Measurements from ENCODE around the gene TBX19. TPM values are rescaled to one million over a fixed set of nuclear protein-coding genes. Genes with fewer than 3 reads are reported as not detected.
A peak's percentile ranks its signal among the peaks of the same experiment; 100 is the strongest.

TBX19 gene
- total and polyA plus RNA-seq, 2 of the 4 experiments (the other 2 are of a cell fraction), result 0.18 to 0.89 TPM

DNA sequence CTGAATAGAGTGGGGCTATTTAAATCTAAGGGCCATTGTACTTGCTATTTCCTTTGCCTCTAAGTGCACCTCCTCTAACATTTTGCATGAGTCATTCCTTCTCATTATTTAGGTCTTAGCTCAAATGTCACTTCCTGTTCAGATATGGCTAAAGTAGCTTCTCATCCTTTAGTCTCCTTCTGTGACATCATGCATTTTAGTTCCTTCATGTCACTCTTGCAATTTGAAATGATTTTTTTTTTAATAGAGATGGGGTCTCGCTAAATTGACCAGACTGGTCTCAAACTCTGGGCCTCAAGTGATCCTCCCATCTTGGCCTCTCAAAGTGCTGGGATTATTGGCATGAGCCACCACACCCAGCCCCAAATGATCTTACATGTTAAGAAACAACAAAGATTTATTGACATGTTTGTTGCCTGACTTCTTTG lies 6.6 kb downstream of the TBX19 start:
- ATAC-seq (ENCODE audit: low read depth), result peak; percentile 59
- Histone ChIP-seq H3K9ac (ENCODE audit: low read depth, low read length) (no peak overlapping the region), H3K4me1 (ENCODE audit: control insufficient read depth, insufficient read depth, low read length) (peaks cover 2% of the 10 kb centered on the region; the same call in 1 of the 2 replicates), H2AFZ (replicated peaks; ENCODE audit: low read length, poor library complexity) (no peak overlapping the region), H4K20me1 (ENCODE audit: insufficient read depth, low read length) (no peaks in the 10 kb centered on the region), H2AK9ac (replicated peaks; ENCODE audit: low read depth, low read length, poor library complexity) (no peak overlapping the region), H4K5ac (ENCODE audit: low read depth, low read length) (no peak overlapping the region), H3K79me1 (ENCODE audit: low read depth in 1 of 2, low read length in 2 of 2) (no peaks in the 10 kb centered on the region), H2BK20ac (ENCODE audit: low read depth, low read length) (no peak overlapping the region), H3K4ac (ENCODE audit: low read depth, low read length) (no peak overlapping the region), H3K4me3 (ENCODE audit: insufficient read depth, low read depth, low read length) (no peak overlapping the region), H2AK5ac (ENCODE audit: low read depth, low read length) (no peak overlapping the region), H3K27me3 (ENCODE audit: control insufficient read depth, insufficient read depth, low read length) (no peaks in the 10 kb centered on the region), H2BK15ac (ENCODE audit: low read depth, low read length) (no peak overlapping the region), H3K14ac (replicated peaks; ENCODE audit: low read depth, low read length) (no peak overlapping the region), H3K4me2 (ENCODE audit: low read depth, low read length) (no peak overlapping the region), H3K23ac (ENCODE audit: low read depth, low read length) (no peak overlapping the region), H3K9me3 (ENCODE audit: control insufficient read depth, insufficient read depth, low read length) (no peaks in the 10 kb centered on the region), H3K18ac (ENCODE audit: low read depth, low read length) (no peak overlapping the region), H2BK5ac (ENCODE audit: low read depth, low read length, poor library complexity, severe bottlenecking) (no peak overlapping the region), H3K56ac (ENCODE audit: extremely low read depth, insufficient read depth, low read length) (no peak overlapping the region), H3K9me1 (ENCODE audit: insufficient read depth, low read length) (no peaks in the 10 kb centered on the region), H4K8ac (ENCODE audit: low read depth in 2 of 2, low read length in 2 of 2) (no peak overlapping the region), H2BK120ac (ENCODE audit: low read depth, low read length) (no peak overlapping the region), H3K27ac (ENCODE audit: insufficient read depth, low read length) (no peak overlapping the region), H3K36me3 (ENCODE audit: control insufficient read depth, insufficient read depth, low read length) (no peaks in the 10 kb centered on the region), H4K91ac (ENCODE audit: insufficient read depth, low read depth, low read length) (no peak overlapping the region)
- no TSS peak for BruUV-seq (replicated peaks)
- DNase-seq, result peak; percentile 83
- CTCF ChIA-PET, result no interaction called here
- WGBS, 2 experiments (ENCODE audit: extremely low coverage in 2 of 2, insufficient read length in 1 of 2), result no CpG with 5 or more reads among the region's 1 CpG
- in situ Hi-C loops (cut with MboI; ENCODE audit: low sequenced_read_pairs) (no loop called here), dilution Hi-C loops (cut with HindIII; ENCODE audit: low sequenced_read_pairs, unreplicated experiment) (no loop called here), intact Hi-C loops (cut with micrococcal nuclease) (no loop called here)
- POLR2A ChIA-PET (ENCODE audit: unreplicated experiment), result interaction anchor here (0.6 kb wide), 1 partner anchor 106 kb away, joined by 3 read pairs; no protein-coding TSS in a partner anchor
- TF ChIP-seq RFX5 (IDR thresholded peaks at IDR 0.05; ENCODE audit: low read depth, low read length), result no peak
- TF ChIP-seq FOS (IDR thresholded peaks at IDR 0.05; ENCODE audit: low read depth, low read length), result peak; percentile 32; the same call in 1 of the 2 replicates
